ENCODE results near the gene FFAR3.

FFAR3 gene

GRCh38 chr19:35409191-35409590 is 50.9 kb downstream of the FFAR3 start:
- no peak for DNase-seq (ENCODE audit: low read depth)
- no peak overlapping the region for H3K4me3 ChIP-seq (ENCODE audit: low read depth, low read length)
- TF ChIP-seq CTCF (IDR thresholded peaks at IDR 0.05; ENCODE audit: low read depth, low read length) = no peak
- no peak for TF ChIP-seq MYC (IDR thresholded peaks at IDR 0.05; ENCODE audit: low read depth, low read length)
- TF ChIP-seq MAX (IDR thresholded peaks at IDR 0.05; ENCODE audit: low read depth, low read length) = no peak
